ENCODE results near the gene CHP2. TPM values are rescaled to one million over a fixed set of nuclear protein-coding genes. Genes with fewer than 3 reads are reported as not detected.
A peak's percentile ranks its signal among the peaks of the same experiment; 100 is the strongest.
"Not testable (repeated sequence)": the region's sequence is repeated elsewhere in the genome, so short reads cannot be mapped to it uniquely, and the experiment has no call there.

CHP2 gene
- total and polyA plus RNA-seq, 2 of the 13 experiments (the other 11 are each of a cell fraction or from before 2014, with no cell fraction given) = not detected

DNA sequence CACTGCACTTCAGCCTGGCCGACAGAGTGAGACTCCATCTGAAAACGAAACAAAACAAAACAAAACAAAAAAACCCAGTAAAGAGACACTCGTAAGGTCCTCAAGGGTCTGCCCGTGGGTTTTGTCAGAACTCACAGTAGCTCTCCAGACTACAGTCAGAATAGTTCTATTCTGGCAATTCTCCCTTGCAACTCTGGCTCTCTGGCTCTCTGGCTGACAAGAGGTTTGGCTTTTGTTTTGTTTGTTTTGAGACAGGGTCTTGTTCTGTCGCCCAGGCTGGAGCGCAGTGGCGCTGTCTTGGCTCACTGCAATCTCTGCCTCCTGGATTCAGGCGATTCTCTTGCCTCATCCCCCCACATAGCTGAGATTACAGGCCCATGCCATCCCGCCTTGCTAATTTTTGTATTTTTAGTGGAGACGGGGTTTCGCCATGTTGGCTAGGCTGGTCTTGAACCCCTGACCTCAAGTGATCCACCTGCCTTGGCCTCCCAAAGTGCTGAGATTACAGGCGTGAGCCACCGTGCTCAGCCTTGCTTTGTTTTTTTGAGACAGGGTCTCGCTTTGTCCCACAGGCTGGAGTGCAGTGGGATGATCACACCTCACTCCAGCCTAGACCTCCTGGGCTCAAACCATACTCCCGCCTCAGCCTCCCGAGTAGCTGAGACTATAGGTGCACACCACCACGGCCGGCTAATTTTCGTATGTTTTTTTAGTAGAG is 20.5 kb upstream of the CHP2 start (continued):
- TF ChIP-seq FOXK1 (CRISPR knock-in tag; IDR thresholded peaks at IDR 0.05; ENCODE audit: borderline replicate concordance, low read depth) (no peak), ZNF709 (CRISPR knock-in tag; IDR thresholded peaks at IDR 0.05) (0 out of 2 replicates have a peak, but pooled peaks have one; percentile 30), ZMYM3 (CRISPR knock-in tag; IDR thresholded peaks at IDR 0.05) (no peak), SMAD3 (CRISPR knock-in tag; IDR thresholded peaks at IDR 0.05) (no peak)
- TF ChIP-seq, protein P1, sequence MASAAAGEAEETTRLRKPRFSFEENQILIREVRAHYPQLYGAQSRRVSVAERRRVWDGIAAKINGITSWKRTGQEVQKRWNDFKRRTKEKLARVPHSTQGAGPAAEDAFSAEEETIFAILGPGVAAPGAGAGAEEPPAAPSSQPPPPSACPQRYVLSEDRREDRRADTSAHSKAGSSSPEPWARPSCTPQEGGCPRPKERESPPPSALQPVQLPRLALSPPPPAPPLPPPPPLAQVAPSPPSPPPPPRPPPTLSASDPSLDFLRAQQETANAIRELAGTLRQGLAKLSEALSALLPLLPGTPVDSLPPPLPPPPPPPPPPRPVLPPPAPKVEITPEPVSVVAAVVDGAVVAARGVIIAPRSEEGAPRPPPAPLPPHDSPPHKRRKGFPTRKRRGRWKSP (CRISPR knock-in tag; IDR thresholded peaks at IDR 0.05) = no peak

DNA sequence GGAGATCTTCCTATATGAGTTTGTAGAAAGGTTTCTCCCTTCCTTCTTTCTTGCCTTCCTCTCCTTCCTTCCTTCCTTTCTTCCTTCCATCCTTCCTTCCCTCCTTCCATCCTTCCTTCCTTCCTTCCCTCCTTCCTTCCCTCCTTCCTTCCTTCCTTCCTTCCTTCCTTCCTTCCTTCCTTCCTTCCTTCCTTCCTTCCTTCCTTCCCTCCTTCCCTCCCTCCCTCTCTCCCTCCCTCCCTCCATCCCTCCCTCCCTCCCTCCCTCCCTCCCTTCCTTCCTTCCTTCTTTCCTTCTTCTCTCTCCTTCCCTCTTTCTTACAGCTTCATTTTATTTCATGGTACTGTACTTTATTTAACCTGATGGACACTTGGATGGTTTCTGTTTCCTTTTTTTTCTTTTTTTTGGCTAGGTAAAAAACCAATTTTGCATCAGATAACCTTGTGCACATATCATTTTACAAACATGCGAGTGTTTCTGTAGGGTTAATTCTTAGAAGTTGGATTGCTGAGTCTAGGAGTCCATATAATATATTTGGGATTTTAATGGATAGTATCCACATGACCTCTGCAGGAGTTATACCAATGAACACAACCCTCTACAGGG is 17.3 kb upstream of the CHP2 start:
- BruUV-seq (replicated peaks); H3K9ac ChIP-seq (ENCODE audit: insufficient read depth, low read depth, low read length); H4K20me1 ChIP-seq (ENCODE audit: insufficient read depth, low read length); H3K4me2 ChIP-seq (ENCODE audit: low read depth, low read length); DNase-seq (ENCODE audit: low spot score); H3K4me3 ChIP-seq (replicated peaks in 1 of 3; ENCODE audit: insufficient read depth in 1 of 3, low read depth in 2 of 3, low read length in 3 of 3); H3K27me3 ChIP-seq (ENCODE audit: control insufficient read depth in 1 of 2, insufficient read depth in 2 of 2, low read length in 2 of 2); H2AFZ ChIP-seq (ENCODE audit: low read length); H3K27ac ChIP-seq (ENCODE audit: extremely low read length, insufficient read depth, low read length); POLR2A ChIA-PET; H3K79me2 ChIP-seq (ENCODE audit: insufficient read depth, low read length); H3K9me3 ChIP-seq (ENCODE audit: low read length); H3K36me3 ChIP-seq (replicated peaks in 1 of 2; ENCODE audit: control insufficient read depth in 1 of 2, insufficient read depth in 2 of 2, low read length in 2 of 2); FAIRE-seq; ATAC-seq: not testable (repeated sequence)
- 25% methylated on average over 1 of the region's 1 CpG for WGBS (ENCODE audit: low lambda C conversion rate)
- CTCF ChIA-PET (ENCODE audit: low intra/inter-chr PET ratio, low total read pairs) = interaction anchor here (0.8 kb wide), 1 partner anchor 273 kb away, joined by 3 read pairs; no protein-coding TSS in a partner anchor
- intact Hi-C loops (cut with micrococcal nuclease; ENCODE audit: unreplicated experiment) = loop anchor here (5.0 kb wide), 1 partner anchor 65 kb away; no protein-coding TSS in a partner anchor
- TF ChIP-seq PCBP1 (IDR thresholded peaks at IDR 0.05; ENCODE audit: borderline replicate concordance, low read depth, low read length) (0 out of 2 replicates have a peak, but pooled peaks have one; percentile 69), HNRNPK (IDR thresholded peaks at IDR 0.05; ENCODE audit: low read depth, low read length, poor library complexity, severe bottlenecking) (peak; percentile 97)
- H3K4me1 ChIP-seq (ENCODE audit: insufficient read depth, low read length) = peaks cover 28% of the 10 kb centered on the region
- in situ Hi-C loops (cut with HindIII; ENCODE audit: extremely low pct_ligation_motif_present, low pct_unique_long_range_greater_than_20kb) = loop anchor here (5.0 kb wide), 1 partner anchor 300 kb away; no protein-coding TSS in a partner anchor

Data from HepG2 (cell line).